Epithelial cell of esophagus (primary cell): Measurements from ENCODE around the gene CAMK2A.

Experiments
- DNase-seq: peaks from one replicate; pipeline ENCODE4 v3.0.0; 2010; ENCODE audit warnings: low read depth
- H3K4me3 ChIP-seq: 2 replicates; pipeline ENCODE4 v1.5.1; 2011; ENCODE audit warnings: mild to moderate bottlenecking, low read length, control low read depth
- TF ChIP-seq, protein P1 (sequence below): IDR thresholded peaks from 2 replicates; pipeline ENCODE4 v1.5.1; 2011; ENCODE audit warnings: low read depth, mild to moderate bottlenecking, low read length, control low read depth, inconsistent platforms; ENCODE audit not compliant: insufficient read depth; ENCODE audit errors: missing control alignments

Gene CAMK2A

DNA sequence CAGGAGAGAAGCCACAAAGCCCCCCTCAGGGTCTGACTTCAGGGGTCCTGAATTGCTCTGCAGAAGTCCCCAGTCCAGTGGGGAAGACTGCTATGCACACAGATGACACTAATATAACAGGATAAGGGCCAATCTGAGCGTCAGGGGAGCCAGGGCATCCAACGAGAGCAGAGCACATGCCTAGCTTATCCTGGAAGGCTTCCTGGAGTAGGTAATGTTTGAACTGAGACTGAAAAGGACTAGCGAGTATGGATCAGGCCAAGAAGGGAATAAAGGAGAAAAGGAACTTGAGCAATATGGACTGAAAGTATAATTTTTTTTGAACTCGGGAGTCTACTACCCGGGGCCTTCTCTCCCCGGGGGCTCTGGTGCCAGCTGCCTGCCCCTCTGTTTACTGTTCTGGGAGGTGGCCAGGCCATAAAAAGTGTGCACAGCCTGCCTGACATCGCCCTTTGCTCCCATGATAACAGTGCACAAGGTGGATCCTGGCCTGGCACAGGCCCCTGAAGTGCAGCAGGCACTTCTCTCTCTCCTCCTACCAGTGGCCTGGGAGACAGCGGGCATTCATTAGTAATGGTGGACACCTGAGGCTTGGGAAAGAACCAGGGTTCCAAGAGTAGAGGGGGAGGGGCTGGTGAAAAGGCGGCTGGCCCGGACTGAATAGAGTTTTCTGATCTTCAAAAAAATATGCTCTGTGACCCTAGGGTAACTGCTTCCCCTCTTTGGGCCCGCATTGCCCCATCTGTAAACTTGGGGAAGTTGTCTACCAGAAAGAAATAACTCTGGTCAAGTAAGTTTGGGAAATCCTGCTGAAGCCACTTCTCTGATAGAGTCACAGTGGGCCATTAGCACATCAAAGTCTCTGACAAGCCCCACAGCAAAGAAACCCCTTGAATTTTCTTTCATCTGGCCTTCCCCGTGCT is 104.3 kb downstream of the CAMK2A start:
- DNase-seq = no peak
- TF ChIP-seq, protein P1, sequence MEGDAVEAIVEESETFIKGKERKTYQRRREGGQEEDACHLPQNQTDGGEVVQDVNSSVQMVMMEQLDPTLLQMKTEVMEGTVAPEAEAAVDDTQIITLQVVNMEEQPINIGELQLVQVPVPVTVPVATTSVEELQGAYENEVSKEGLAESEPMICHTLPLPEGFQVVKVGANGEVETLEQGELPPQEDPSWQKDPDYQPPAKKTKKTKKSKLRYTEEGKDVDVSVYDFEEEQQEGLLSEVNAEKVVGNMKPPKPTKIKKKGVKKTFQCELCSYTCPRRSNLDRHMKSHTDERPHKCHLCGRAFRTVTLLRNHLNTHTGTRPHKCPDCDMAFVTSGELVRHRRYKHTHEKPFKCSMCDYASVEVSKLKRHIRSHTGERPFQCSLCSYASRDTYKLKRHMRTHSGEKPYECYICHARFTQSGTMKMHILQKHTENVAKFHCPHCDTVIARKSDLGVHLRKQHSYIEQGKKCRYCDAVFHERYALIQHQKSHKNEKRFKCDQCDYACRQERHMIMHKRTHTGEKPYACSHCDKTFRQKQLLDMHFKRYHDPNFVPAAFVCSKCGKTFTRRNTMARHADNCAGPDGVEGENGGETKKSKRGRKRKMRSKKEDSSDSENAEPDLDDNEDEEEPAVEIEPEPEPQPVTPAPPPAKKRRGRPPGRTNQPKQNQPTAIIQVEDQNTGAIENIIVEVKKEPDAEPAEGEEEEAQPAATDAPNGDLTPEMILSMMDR = no peak
- no peak overlapping the region for H3K4me3 ChIP-seq

DNA sequence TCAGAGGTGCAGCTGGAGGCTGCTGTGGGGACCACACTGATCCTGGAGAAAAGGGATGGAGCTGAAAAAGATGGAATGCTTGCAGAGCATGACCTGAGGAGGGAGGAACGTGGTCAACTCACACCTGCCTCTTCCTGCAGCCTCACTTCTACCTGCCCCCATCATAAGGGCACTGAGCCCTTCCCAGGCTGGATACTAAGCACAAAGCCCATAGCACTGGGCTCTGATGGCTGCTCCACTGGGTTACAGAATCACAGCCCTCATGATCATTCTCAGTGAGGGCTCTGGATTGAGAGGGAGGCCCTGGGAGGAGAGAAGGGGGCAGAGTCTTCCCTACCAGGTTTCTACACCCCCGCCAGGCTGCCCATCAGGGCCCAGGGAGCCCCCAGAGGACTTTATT is 105.6 kb downstream of the CAMK2A start:
- TF ChIP-seq, protein P1 = no peak
- no peak overlapping the region for H3K4me3 ChIP-seq
- DNase-seq = no peak

DNA sequence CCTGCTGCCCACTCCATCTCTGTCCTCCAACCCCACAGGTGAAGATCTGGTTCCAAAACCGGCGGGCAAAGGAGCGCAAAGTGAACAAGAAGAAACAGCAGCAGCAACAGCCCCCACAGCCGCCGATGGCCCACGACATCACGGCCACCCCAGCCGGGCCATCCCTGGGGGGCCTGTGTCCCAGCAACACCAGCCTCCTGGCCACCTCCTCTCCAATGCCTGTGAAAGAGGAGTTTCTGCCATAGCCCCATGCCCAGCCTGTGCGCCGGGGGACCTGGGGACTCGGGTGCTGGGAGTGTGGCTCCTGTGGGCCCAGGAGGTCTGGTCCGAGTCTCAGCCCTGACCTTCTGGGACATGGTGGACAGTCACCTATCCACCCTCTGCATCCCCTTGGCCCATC is 106.1 kb downstream of the CAMK2A start:
- no peak overlapping the region for H3K4me3 ChIP-seq
- DNase-seq = no peak

DNA sequence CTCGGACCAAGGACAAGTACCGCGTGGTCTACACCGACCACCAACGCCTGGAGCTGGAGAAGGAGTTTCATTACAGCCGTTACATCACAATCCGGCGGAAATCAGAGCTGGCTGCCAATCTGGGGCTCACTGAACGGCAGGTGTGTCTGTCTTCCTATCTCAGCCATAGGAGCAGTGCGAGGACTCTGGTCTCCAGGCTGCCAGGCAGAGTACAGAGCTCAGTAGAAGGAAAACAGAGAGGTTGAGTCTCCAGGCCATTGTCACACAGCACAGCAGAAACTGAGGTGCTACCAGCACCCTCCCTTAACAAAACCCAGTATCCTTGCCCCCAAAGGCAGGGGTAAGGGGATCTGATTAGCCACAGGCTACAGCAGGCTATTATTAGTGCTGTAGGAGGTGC is 106.8 kb downstream of the CAMK2A start:
- TF ChIP-seq, protein P1 = no peak
- H3K4me3 ChIP-seq = no peak overlapping the region
- no peak for DNase-seq

More for the DNA sequence above, 106.1 kb downstream of the CAMK2A start:
- TF ChIP-seq, protein P1 = no peak

DNA sequence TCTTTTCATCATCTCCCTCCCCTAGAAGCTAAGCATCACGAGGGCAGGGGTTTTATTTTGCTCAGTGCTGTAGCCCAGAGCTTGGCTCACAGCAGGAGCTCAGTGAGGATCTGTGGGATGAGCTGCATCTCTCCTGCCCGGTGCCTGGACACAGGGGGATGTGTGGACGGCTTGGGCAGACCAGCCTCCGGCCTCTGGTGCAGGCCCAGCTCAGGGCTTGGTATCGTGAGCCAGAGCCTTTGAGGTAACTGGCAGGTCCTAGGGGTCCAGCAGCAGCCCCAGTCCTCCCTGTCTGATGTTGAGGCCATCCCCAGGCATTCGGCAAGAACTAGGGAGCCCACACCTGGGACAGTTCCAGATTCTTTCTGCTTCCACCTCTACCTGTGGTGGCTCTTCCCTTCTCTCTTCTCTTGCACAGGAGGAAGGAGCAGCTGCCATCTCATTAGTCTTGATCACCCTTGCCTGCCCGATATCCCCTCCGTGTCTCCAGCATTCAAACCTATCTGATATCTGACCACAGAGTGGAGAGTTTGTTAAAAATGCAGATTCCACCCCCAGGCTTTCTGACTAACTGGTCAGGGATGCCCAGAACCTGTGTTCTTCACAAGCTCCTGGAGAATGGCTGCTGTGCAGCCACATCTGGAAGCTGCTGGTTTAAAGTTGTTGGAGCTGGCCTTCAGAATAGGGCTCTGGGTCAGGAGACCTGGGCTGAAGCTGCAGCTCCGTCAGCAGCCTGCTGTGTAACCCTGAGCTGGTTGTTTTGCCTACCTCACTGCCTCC is 107.6 kb downstream of the CAMK2A start:
- TF ChIP-seq, protein P1 = no peak
- DNase-seq = no peak
- no peak overlapping the region for H3K4me3 ChIP-seq

DNA sequence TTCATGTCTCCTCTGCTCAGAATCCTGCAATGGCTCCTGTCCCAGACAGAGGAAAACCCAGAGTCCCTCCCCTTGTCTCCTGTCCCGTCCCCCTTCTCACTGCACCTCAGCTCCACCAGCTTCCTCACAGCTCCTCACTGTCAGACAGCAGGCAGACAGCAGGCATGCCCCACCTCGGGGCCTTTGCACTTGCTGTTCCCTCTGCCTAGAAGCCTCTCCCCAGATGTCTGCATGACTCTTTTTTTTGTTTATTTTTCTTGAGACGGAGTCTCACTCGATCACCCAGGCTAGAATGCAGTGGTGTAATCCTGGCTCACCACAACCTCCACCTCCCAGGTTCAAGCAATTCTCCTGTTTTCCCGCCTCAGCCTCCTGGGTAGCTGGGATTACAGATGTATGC is 108.5 kb downstream of the CAMK2A start:
- no peak overlapping the region for H3K4me3 ChIP-seq
- TF ChIP-seq, protein P1 = no peak
- DNase-seq = no peak
